Esophagus squamous epithelium (tissue), 4 donors: Measurements from ENCODE around the gene DENND4A.

Source experiments
- POLR2A ChIP-seq, 4 donors: fragments of 450-650 bp; IDR thresholded peaks; one replicate each; pipeline ENCODE4 v1.6.1; 2017; ENCODE audit warnings: antibody characterized with exemption in 4 of 4, mild to moderate bottlenecking in 4 of 4, moderate library complexity in 3 of 4
- TF ChIP-seq, protein P1 (sequence below), 6 experiments: fragments of 450-650 bp in 4 of 6; fragments of 200-600 bp in 2 of 6; sonication (generic) in 2 of 6; IDR thresholded peaks; one replicate each; pipeline ENCODE4 v1.5.1; 2016 to 2019; ENCODE audit warnings: antibody characterized with exemption in 6 of 6, mild to moderate bottlenecking in 4 of 6, moderate library complexity in 4 of 6

DNA sequence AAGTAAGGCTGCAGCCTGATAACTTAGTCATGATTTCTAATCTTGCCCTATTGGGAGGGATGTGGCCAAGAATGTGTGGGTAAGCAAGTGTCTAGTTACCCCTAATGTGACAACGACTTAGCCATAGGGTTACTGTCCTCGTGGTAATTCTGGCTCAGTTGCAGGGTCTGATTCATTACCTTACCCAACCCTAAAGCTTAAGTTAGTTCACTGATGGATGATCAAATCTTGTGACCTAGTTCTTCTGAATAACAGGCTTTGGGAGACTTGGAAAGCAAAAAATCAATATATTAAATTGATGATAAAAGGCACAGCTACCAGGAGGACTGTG is 179.5 kb downstream of the DENND4A start:
- no peak for TF ChIP-seq POLR2A (IDR thresholded peaks at IDR 0.05)
- TF ChIP-seq, protein P1, sequence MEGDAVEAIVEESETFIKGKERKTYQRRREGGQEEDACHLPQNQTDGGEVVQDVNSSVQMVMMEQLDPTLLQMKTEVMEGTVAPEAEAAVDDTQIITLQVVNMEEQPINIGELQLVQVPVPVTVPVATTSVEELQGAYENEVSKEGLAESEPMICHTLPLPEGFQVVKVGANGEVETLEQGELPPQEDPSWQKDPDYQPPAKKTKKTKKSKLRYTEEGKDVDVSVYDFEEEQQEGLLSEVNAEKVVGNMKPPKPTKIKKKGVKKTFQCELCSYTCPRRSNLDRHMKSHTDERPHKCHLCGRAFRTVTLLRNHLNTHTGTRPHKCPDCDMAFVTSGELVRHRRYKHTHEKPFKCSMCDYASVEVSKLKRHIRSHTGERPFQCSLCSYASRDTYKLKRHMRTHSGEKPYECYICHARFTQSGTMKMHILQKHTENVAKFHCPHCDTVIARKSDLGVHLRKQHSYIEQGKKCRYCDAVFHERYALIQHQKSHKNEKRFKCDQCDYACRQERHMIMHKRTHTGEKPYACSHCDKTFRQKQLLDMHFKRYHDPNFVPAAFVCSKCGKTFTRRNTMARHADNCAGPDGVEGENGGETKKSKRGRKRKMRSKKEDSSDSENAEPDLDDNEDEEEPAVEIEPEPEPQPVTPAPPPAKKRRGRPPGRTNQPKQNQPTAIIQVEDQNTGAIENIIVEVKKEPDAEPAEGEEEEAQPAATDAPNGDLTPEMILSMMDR (IDR thresholded peaks at IDR 0.05) = no peak
